Measurements from ENCODE around the gene IBTK.
"Not testable (repeated sequence)": the region's sequence is repeated elsewhere in the genome, so short reads cannot be mapped to it uniquely, and the experiment has no call there.

Gene IBTK

DNA sequence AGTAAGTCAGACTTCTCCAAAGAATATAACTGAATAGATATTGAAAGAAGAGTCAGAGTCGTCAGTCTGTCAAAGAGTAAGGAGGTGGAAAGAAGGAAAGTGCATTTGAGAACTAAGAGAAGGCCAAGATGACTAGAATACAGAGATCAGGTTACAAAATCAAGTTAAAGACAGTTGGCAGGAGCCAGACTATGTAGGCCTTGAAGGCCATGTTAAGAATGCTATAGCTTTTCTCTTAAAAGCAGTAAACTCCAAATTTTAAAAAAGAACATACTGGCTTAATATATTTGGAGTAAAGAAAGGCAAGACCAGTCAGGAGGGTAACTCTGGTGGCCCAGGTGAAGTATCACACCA, 68.8 kb downstream of the IBTK start:
- DNase-seq (ENCODE audit: low read depth in 2 of 2), result no peak

DNA sequence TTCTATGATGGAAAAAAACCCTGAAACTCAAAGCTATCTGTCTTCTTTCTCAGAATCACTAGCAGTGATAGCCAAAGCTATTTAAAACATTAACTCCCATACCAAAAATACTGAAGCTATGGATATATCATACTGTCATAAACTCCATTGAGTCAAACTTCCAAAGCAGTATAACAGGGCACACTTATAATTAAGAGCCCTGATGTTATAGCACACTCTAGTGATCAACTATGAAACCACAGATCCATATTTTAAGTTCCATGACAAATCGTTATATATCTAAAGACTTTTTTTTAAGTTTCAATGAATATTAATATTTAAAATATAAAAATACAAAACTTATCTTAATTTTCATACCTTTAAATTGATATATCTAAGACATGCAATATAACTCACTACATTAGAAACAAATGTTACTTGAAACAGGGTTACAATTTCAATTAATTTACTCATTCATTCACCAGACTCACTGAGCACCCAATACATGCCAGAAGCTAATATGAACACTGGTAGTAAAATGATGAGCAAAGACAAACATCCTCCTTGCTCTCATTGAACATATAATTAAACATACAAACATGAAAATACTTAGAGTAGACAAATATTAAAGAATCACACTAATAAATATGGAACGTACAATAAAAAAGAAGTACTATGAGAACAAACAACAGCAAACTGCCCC, 69.3 kb downstream of the IBTK start:
- no peak for DNase-seq (ENCODE audit: low read depth in 2 of 2)

DNA sequence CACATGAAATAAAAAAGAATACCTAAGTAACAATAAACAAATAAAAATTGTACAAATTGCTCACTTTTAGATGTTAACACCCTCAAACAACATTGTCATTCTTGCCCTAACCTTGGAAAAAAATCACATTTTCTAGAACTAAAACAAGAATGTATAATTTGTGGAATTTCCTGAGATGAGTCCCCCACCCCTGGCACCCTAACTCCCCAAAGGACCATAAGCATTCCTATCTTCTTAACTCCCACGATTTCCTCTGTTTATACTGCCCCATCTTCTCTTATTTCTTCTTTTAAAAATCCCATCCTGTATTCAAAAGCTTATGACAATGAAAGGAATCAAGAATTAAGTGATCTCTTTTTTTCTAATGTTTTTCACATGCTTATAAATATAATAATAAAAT, 70.9 kb downstream of the IBTK start:
- DNase-seq (ENCODE audit: low read depth in 2 of 2), result no peak

DNA sequence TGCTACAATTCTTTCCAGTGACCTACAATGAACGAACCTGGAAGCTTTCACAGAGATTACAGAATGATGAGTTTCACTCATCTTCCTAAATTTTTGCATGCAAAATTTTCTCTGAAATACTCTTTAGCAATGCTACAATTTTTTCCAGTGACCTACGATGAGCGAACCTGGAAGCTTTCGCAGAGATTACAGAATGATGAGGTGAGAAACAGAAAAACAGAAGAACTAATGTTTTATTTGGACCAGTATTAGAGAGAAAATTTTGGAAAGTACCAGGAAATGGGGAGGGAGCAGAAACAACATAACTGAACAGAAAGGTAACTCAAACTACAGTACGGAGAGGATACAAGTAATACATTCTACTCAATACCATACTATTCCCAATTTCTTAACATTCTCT, 75.0 kb downstream of the IBTK start:
- DNase-seq (ENCODE audit: low read depth in 2 of 2), result no peak

DNA sequence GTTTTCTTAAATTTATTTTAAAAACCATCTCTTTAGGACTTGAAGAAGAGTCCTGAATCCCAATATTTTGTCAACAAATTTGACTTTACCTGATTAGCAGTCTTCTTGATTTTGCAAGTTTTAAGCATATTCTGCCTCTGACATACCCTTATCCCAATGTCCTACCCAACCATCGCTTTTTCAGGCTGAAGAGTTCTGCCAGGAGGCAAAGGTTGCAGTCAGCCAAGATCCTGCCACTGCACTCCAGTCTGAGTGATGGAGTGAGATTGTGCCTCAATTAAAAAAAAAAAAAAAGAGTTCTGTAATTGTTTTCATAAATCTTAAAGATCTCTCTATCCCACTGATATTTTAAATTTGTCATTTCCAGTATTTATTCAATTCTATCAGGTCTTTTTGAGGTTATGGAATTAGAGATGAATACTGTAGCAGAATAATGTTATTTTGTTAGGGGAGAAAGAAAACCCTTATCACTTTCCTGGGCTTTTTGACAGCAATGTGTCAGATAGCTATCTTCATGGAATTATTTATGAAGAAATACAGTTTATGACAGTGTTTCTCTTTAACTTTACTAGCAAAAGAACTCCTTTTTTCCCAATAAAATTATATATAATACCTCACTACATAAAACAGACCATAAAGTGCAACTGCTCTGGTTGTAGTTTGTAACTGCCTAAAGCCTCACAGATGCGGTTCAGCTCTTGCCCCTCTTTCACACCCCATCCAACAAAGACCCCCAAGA, 78.2 kb downstream of the IBTK start:
- DNase-seq (ENCODE audit: low read depth in 2 of 2), result no peak

DNA sequence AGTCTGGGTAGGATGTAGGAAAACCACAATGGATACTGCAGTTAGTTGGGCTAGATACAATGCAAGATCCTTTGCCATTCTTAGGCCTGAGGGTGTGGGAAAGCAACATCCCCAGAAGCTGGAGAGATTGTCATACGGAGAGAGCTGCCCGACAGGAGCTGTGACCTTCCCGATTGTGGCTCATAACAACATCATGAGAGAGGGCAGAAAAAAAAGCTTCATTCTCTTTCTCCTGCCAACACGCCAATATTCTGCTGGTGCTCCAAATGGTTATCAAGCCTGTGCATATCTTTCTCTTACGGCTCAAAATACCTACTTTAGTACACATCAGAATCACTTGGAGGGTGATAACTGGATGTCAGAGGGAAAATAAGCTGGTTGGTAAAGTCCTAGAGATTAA, 81.1 kb downstream of the IBTK start:
- no peak for DNase-seq (ENCODE audit: low read depth in 2 of 2)

DNA sequence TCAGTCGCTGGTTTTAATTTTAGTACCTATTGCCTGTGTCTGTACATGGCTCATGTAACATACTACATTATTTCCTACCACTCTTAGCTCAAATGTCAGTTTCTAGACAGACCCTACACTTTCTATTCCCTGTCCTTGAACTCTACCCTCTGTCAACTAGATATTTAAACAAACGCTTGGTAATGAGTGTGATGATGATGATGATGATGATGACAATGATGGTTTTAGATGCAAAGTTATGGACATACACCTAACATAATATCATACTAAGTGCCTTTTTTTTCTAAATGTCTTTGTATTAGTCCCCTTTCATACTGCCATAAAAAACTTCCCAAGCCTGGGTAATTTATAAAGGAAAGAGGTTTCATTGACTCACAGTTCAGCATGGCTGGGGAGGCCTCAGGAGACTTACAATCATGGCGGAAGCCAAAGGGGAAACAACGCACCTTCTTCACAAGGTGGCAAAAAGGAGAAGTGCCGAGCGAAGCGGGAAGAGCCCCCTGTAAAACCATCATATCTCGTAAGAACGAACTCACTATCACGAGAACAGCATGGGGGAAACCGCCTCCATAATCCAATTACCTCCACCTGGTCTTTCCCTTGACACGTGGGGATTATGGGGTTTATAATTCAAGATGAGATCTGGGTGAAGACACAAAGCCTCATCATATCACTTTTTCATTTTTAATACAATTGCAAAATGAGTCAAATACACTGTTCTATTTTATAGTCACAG, 87.1 kb downstream of the IBTK start:
- DNase-seq (ENCODE audit: low read depth in 2 of 2), result no peak

DNA sequence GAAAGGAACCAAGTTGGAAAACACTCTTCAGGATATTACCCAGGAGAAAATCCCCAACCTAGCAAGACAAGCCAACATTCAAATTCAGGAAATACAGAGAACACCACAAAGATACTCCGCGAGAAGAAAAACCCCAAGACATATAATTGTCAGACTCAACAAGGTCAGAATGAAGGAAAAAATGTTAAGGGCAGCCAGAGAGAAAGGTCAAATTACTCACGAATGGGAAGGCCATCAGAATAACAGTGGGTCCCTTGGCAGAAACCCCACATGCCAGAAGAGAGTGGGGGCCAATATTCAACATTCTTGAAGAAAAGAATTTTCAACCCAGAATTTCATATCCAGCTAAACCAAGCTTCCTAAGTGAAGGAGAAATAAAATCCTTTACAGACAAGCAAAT, 94.8 kb downstream of the IBTK start:
- DNase-seq (ENCODE audit: low read depth in 2 of 2), result not testable (repeated sequence)

DNA sequence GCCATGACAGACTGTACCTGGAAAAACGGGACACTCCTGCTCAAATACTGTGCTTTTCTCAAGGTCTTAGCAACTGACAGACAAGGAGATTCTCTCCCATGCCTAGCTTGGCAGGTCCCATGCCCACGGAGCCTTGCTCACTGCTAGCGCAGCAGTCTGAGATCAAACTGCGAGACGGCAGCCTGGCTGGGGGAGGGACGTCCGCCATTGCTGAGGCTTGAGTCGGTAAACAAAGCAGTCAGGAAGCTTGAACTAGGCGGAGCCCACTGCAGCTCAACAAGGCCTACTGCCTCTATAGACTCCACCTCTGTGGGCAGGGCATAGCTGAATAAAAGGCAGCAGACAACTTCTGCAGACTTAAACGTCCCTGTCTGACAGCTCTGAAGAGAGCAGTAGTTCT, 96.4 kb downstream of the IBTK start:
- not testable (repeated sequence) for DNase-seq (ENCODE audit: low read depth in 2 of 2)

DNA sequence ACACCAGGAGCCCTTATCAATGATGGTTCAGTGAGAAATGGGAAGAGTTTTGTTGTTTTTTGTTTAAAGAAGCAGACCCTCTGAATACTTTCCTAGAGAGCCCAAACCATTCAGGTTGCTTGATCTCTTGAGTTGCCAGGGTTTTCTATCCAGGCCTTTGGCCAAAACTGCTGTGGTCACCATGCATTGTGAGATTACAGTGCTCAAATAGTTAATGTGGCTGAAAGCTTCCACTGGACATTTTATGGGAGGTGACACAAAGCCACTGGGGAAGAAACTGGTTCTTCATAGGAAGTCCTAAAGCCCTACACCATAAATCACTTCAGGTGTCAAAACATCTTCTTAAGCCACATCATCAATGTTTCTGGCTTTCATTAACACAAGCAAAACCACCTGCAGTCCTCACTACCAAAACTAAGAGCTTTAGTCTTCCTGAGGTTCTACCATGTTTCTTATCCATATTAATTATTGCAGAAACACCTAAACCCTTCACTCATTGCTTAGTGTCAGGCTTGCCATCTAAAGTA, 101.6 kb downstream of the IBTK start:
- DNase-seq (ENCODE audit: low read depth in 2 of 2), result no peak

DNA sequence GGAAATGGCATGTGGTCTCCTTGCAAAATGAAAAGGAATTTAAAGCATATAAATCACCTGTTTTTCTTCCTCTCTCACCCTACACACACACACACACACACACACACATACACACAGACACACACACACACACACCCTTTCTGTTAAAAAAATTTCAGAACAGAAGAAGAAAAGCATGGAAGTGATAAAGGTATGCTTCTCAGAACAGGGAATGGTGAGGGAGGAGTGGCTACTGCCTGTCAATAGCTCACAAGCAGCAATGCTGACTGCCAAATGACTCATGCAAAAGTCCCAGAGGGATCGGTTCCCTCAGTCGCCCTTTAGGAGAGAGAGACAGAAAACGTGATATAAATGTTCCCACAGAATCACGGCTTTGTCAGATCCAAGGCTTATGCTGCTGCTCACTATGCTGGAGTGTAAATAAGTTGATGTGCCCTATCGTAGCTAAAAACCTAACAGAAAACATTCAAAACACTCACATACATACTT, 102.6 kb downstream of the IBTK start:
- no peak for DNase-seq (ENCODE audit: low read depth in 2 of 2)

DNA sequence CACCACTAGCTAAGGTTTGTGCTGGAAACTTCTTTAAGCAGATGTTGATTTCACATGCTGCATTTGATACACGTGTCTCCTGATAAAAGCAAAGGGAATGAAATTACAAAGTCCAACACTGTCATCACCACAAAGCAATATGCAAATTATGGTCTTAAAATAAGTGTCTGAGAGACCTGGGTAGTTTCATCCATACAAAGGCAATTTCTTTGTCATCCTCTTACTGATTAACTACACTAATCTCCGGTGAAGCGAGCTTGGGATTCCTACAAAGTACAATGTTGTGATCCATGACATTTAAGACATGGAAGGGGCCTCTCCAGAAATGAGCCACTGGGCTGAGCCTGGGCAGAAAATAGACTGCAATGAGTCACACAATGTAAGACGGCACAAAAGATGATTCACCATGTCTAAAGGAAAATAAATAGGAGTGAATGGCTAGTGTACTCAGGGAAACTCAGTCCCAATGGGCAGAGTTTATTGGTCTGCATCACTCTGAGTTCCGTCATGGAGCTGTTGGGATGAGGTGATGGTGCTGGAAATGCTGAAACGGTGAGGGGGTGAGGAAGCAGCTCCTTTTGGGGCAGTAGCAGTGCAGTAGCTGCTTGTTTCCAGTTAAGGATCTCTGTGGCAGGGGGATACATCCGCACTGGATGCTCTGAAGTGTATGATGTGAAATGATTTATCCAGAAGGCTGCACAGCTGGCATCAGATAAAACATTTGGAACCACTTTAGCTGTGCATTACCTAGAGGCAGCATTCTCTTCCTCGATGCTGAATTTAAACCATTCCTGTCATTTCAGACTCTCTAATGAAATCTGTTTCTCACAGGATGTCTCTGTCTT, 103.3 kb downstream of the IBTK start:
- no peak for DNase-seq (ENCODE audit: low read depth in 2 of 2)

DNA sequence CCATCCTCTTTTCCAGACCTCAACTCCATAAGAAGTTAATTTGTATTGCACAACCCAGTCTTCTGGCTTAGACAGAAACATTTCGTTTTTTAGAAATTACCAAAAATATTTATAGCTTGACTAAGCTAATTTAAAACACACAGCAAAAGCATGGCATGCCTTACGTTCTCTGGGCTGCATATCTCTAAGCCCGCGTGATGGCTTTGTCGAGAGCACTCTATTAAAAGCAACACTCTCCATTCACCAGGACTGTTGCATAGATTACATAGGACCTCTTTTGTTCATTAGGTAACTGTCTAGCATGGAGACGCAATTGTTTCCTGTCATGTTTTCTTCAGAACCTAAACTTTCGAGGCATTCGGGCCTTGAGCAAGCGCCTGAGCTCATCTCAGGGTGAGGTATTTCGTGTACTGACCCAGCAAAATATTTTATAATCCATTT, 104.5 kb downstream of the IBTK start:
- no peak for DNase-seq (ENCODE audit: low read depth in 2 of 2)

DNA sequence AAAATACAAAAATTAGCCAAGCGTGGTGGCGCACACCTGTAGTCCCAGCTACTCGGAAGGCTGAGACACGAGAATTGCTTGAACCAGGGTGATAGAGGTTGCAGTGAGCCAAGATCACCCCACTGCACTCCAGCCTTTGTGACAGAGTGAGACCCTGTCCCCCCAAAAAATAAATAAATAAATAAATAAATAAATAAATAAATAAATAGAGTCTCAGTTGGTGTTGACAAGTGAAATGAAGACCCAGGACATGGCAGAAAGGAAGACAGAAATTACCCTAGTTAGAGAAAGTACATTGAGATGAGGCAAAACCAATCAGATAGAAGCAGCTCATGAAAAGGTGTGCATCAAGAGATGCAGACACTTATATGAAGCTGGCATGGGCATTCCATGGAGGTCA, 105.0 kb downstream of the IBTK start:
- no peak for DNase-seq (ENCODE audit: low read depth in 2 of 2)

DNA sequence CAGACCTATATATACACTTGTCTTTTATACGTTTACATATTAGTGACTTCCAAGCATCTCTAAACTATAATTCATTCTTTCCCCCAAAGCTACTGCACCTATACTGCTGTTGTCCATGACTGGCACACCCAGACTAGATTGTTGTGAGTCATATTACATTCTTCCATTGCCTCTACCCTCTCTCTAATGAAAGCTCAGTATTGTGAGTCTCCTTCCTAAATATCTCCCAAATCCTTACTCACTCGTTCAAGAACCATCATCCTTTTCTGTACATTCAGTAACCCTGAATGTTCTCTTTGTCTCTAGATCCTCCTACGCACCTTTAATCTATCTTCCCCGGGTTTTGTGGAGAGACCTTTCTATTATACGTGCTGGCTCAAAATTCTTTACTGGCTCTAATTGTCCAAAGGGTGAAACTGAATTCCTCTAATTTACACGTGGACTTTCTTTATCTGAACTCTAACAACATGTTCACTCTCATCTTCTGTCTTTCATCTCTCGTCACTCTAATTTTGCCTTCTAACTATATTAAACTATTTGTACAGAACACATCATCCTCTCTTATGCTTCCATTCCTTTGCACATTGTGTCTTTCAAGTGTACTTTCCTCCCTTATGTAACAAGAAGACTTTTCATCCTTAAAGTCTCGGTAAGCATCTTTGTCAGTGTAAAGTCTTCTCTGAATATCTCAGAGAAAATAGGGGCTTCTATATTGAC, 109.3 kb downstream of the IBTK start:
- DNase-seq (ENCODE audit: low read depth in 2 of 2), result no peak

DNA sequence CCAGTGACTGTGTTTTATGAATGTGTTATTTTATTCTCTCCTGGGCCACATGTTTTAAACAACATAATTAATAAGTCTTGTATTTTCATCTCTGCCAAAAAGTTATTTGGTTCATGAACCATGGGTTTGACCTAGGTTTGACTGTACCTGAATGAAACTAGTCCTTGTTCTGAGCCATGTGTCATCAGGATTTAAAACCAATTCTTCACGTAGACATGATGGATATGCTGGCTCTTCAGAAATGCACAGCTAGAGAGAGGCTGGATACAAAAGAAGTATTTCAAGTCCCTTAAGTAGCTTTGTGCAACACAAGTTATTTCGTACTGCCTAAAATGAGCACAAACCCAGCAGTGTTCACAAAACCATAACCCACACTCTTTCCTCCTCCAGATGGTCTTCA, 116.1 kb downstream of the IBTK start:
- no peak for DNase-seq (ENCODE audit: low read depth in 2 of 2)

DNA sequence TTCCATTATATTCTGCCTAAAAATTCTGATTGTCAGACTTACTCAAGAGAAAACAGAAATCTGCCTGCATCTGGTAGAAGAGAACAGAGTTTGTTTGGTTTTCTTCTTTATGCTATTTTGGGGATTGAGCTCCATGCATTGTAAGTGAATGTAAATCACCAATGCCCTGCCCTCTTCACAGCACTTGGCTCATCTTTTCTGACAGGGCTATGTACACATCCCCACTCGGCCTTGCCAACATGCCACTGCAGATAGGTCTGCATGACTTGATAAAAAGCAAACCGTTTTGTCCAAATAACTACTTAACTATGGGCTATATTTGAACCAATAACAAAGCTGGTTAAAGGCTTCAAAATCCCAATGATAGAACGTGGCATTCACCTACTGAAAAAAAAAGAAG, 117.7 kb downstream of the IBTK start:
- DNase-seq (ENCODE audit: low read depth in 2 of 2), result no peak

DNA sequence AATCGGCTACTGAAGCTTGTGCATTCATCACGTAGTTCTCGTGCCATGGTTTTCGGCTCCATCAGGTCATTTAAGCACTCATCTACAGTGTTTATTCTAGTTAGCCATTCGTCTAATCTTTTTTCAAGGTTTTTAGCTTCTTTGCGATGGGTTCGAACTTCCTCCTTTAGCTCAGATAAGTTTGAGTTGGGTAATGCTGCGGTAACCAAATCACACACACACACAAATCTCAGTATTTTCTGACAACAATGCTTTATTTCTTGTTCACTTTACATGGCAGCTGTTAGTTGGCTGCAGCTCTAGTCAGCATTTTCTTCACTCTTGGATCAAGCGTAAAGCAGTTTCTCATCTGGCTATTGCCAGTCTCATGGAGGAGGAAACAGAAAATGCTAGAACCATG, 118.6 kb downstream of the IBTK start:
- not testable (repeated sequence) for DNase-seq (ENCODE audit: low read depth in 2 of 2)

DNA sequence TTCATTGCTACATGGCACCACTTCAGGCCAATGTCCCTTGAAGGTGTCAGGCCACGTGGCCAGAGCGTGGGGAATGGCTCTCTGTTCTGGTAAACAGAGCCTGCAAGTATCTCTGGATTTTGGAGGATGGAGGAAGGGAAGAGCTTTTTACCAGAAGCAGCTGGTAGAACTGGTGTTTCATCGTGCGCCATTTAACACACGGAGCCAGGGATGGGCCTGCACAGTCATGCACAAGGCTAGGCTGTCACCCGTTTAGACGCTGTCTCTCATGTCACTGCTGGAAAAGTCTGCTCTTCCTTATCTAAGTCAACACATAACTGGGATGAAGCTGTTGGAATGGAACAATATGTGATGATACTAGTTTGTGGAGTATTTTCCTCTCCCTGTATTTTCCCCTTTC, 123.9 kb downstream of the IBTK start:
- no peak for DNase-seq (ENCODE audit: low read depth in 2 of 2)
